Ovary (tissue), 9 donors: ENCODE results near the gene PKN3. TPM values are rescaled to one million over a fixed set of nuclear protein-coding genes. Genes with fewer than 3 reads are reported as not detected.

ENCODE experiments used
- DNase-seq, 5 donors: peaks; one replicate each; pipeline ENCODE4 v3.0.0-alpha.2; 2019 to 2020
- H3K27ac ChIP-seq, 2 donors: fragments of 200-600 bp; one replicate each; pipeline versions ENCODE4 v1.5.1 to v1.8.0; 2019 to 2022
- H3K27me3 ChIP-seq: fragments of 200-600 bp; one replicate; pipeline ENCODE4 v1.8.0; 2022
- H3K36me3 ChIP-seq: fragments of 200-600 bp; sonication (generic); one replicate; pipeline ENCODE4 v1.5.1; 2019
- H3K4me1 ChIP-seq: one replicate; pipeline ENCODE4 v1.8.1; 2013; ENCODE audit warnings: mild to moderate bottlenecking, moderate library complexity; ENCODE audit not compliant: insufficient read depth
- H3K4me3 ChIP-seq: fragments of 200-600 bp; sonication (generic); one replicate; pipeline ENCODE4 v1.5.1; 2017
- H3K9me3 ChIP-seq, 2 donors: fragments of 200-600 bp in 1 of 2; sonication (generic) in 1 of 2; one replicate each; pipeline versions ENCODE4 v1.5.1 to v1.8.1; 2013 to 2019; ENCODE audit warnings: mild to moderate bottlenecking in 1 of 2, moderate library complexity in 1 of 2
- EP300 ChIP-seq: sonication (generic); formaldehyde crosslinking; IDR thresholded peaks from one replicate; pipeline ENCODE4 v1.6.1; 2017; ENCODE audit warnings: antibody characterized with exemption
- POLR2A ChIP-seq: fragments of 450-650 bp; IDR thresholded peaks from one replicate; pipeline ENCODE4 v1.6.1; 2017; ENCODE audit warnings: antibody characterized with exemption, mild to moderate bottlenecking, moderate library complexity
- WGBS, 3 donors: extraction: QIAGEN DNeasy Blood & Tissue Kit in 1 of 3; methylation state at CpG; one replicate each; pipeline versions ENCODE4 v1.1.5 to v1.1.7; 2013 to 2017; 5-methylcytosine and 5-hydroxymethylcytosine counted together
- intact Hi-C, 4 donors: fragments of 100-400 bp; cut with DNase I; formaldehyde crosslinking; loops; one replicate each; pipeline versions ENCODE4 v1.11.0 to v1.15.1; 2022 to 2023
- polyA plus RNA-seq, 2 donors: library from polyadenylated mRNA; stranded (reverse); fragments of 200-250 nt in 1 of 2; fragments of 350-450 nt in 1 of 2; fragmentation: Illumina TruSeq in 1 of 2; extraction: RNeasy Lipid Tissue Mini Kit (QIAGEN cat#74804) in 1 of 2; gene quantifications; one replicate each; pipeline ENCODE4 v1.2.3, GENCODE V29; 2013 to 2014
- total RNA-seq, 7 donors: library from RNA; depleted of rRNA in 2 of 7; stranded (reverse); fragments of >200 nt in 2 of 7; fragmentation: NEBNext Ultra II Directional in 3 of 7; extraction: Animal tissue kit (Norgen Biotek cat#: 25700) in 3 of 7; gene quantifications; one replicate each; pipeline versions ENCODE4 v1.1.0 to v1.2.4, GENCODE V29; 2016 to 2023
- TF ChIP-seq, protein P1 (sequence below), 3 donors: fragments of 450-650 bp in 2 of 3; fragments of 200-600 bp in 1 of 3; IDR thresholded peaks; one replicate each; pipeline versions ENCODE4 v1.5.1 to v1.8.0; 2016 to 2022; ENCODE audit warnings: antibody characterized with exemption in 3 of 3, mild to moderate bottlenecking in 1 of 3
- donor health status: DM: no; HTN: no; CAD: no; lungs with moderate emphysema.
- donor health status: DM: no; HTN: no; CAD: no.
- donor health status: Bipolar disorder and iron deficiency.
- donor health status: DM: yes; HTN: yes; CAD: no.
- donor health status: DM: no; HTN: no; CAD: no.
- donor health status: DM: yes; HTN: yes; CAD: no.

Gene PKN3
- total and polyA plus RNA-seq, 9 donors, result 1.3 to 7.6 (median 4.2) TPM

DNA sequence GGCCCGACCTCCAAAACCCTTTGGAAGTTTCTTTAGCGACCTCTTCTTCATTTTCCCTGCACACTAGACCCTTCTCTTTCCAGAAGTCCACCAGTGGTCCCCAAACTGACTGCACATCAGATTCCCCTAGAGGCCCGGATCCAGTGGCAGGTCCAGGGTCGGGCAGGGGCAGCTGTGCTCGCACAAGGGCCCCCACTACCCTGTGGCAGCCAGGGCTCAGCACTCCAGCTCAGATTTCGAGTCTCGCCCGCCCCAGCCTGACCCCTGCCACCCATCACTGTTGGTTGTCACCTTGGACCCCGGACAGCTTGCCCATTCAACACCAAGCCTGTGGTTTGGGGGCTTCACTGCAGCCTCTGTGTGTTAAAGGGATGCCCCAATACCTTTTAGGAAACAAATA lies 29.4 kb downstream of the PKN3 start:
- whole genome bisulfite sequencing, 3 donors, result 81 to 83% (median 81%) methylated on average over 9 of the region's 9 CpGs
- no peak for DNase-seq
- intact Hi-C loops, result loop anchor here in 1 of 4 donors (10.0 kb wide), 1 partner anchor 193 kb away; the partner anchor contains the start of gene PHYHD1
- Histone ChIP-seq H3K27me3 (no peaks in the 10 kb centered on the region), H3K9me3 (no peaks in the 10 kb centered on the region), H3K27ac (no peak overlapping the region), H3K4me3 (no peak overlapping the region), H3K36me3 (no peaks in the 10 kb centered on the region), H3K4me1 (no peaks in the 10 kb centered on the region)
- TF ChIP-seq, protein P1, sequence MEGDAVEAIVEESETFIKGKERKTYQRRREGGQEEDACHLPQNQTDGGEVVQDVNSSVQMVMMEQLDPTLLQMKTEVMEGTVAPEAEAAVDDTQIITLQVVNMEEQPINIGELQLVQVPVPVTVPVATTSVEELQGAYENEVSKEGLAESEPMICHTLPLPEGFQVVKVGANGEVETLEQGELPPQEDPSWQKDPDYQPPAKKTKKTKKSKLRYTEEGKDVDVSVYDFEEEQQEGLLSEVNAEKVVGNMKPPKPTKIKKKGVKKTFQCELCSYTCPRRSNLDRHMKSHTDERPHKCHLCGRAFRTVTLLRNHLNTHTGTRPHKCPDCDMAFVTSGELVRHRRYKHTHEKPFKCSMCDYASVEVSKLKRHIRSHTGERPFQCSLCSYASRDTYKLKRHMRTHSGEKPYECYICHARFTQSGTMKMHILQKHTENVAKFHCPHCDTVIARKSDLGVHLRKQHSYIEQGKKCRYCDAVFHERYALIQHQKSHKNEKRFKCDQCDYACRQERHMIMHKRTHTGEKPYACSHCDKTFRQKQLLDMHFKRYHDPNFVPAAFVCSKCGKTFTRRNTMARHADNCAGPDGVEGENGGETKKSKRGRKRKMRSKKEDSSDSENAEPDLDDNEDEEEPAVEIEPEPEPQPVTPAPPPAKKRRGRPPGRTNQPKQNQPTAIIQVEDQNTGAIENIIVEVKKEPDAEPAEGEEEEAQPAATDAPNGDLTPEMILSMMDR (IDR thresholded peaks at IDR 0.05), result no peak
- TF ChIP-seq EP300, result no peak
- no peak for TF ChIP-seq POLR2A

DNA sequence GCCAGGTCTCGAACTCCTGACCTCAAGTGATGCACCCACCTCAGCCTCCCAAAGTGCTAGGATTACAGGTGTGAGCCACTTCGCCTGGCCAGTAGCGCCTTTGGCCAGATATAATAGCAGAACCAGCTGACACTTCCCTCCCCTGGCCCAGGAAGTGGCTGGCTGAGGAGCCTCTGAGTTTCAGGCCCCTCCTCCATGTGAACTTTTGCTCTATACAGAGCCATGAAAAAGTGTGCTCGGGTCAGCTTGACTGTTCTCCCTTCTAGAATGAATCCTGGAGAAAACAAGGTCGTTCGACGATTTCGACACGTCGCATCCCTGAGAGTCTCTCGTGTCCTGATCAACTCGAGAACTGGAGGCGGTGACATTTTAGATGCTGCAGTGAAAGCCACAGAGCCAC lies 30.3 kb downstream of the PKN3 start:
- no peak overlapping the region for H3K27ac ChIP-seq
- H3K36me3 ChIP-seq, result no peaks in the 10 kb centered on the region
- no peaks in the 10 kb centered on the region for H3K9me3 ChIP-seq
- TF ChIP-seq, protein P1 (IDR thresholded peaks at IDR 0.05), result no peak
- no peak for TF ChIP-seq EP300
- no peak for TF ChIP-seq POLR2A
- intact Hi-C loops, result loop anchor here in 1 of 4 donors (10.0 kb wide), 1 partner anchor 192 kb away; the partner anchor contains the start of gene PHYHD1
- DNase-seq, result no peak
- H3K4me3 ChIP-seq, result no peak overlapping the region
- no peaks in the 10 kb centered on the region for H3K27me3 ChIP-seq
- WGBS, 3 donors, result 72 to 84% (median 75%) methylated on average over 13 of the region's 13 CpGs
- no peaks in the 10 kb centered on the region for H3K4me1 ChIP-seq

DNA sequence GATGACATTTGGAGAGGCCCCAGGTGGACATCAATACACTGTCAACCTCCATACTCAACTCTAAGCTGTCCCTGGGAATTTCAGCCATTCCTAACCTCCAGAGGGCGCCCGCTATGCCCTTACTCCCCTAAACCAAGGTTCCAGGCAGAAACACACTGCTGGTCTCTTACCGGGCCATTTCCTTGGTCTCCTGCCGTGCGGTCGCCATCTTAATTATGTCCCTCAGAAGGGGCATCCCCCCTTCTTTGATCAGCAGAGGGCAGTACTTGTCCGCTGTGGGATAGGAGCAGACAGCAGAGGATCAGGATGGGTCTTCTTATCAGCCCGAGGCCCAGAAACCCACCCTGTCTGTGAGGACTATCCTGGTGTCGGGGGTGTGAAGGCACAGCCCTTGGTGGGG lies 31.0 kb downstream of the PKN3 start:
- Histone ChIP-seq H3K9me3 (no peaks in the 10 kb centered on the region), H3K27me3 (no peaks in the 10 kb centered on the region), H3K36me3 (no peaks in the 10 kb centered on the region), H3K27ac (no peak overlapping the region), H3K4me1 (no peaks in the 10 kb centered on the region), H3K4me3 (no peak overlapping the region)
- TF ChIP-seq EP300 (no peak), POLR2A (no peak)
- TF ChIP-seq, protein P1 (IDR thresholded peaks at IDR 0.05), result peak in 1 of 3 donors; percentile 20
- intact Hi-C loops, result loop anchor here in 1 of 4 donors (10.0 kb wide), 1 partner anchor 192 kb away; the partner anchor contains the start of gene PHYHD1
- peak; percentile 52 to 73 (median 54) for DNase-seq
- WGBS, 3 donors, result 32 to 46% (median 33%) methylated on average over 9 of the region's 9 CpGs

DNA sequence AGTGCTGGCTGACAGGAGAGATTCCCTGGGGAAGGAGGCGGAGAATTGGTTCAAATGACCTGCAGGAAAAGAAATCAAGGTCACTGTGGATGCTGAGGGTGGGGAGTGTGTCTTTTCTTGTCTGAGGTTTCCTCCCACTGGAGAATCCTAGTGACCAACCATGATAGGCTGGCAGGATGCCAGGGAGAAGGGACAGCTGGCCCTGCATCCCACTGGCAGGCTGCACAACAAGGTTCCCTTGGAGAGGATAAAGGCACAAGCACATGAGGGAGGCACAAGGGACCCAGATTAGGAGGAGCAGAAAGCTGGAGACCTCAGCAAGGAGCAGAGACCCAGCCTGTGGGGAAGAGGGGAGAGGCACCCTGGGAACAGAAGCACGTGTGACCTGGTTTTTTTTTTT lies 33.1 kb downstream of the PKN3 start:
- no peak for TF ChIP-seq EP300
- 56 to 65% (median 59%) methylated on average over 2 of the region's 2 CpGs for WGBS, 3 donors
- Histone ChIP-seq H3K4me1 (no peaks in the 10 kb centered on the region), H3K9me3 (no peaks in the 10 kb centered on the region), H3K27ac (no peak overlapping the region), H3K27me3 (no peaks in the 10 kb centered on the region), H3K4me3 (no peak overlapping the region), H3K36me3 (no peaks in the 10 kb centered on the region)
- no peak for DNase-seq
- intact Hi-C loops, result loop anchor here in 1 of 4 donors (10.0 kb wide), 1 partner anchor 189 kb away; the partner anchor contains the start of gene PHYHD1

DNA sequence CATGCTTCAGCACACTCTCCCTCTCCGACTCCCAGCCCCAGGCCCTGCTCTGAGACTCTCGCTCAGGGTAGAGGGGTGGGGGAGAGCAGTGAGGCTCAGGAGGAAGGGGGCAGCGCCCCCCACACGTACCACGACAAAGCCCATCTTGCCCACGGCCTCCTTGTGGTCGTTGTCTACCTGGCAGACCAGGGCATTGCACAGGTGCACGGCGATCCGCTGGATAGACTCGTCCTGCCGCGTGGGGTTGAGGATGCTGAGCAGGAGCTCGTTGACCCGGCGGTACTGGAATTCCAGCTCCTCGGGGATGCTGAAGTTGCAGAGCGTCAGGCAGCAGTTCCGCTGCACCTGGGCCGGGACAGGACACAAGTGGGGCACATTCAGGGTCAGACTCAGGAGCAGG lies 40.1 kb downstream of the PKN3 start:
- Histone ChIP-seq H3K27me3 (no peaks in the 10 kb centered on the region), H3K27ac (no peak overlapping the region), H3K4me1 (no peaks in the 10 kb centered on the region), H3K36me3 (no peaks in the 10 kb centered on the region), H3K9me3 (no peaks in the 10 kb centered on the region), H3K4me3 (no peak overlapping the region)
- no peak for TF ChIP-seq POLR2A
- TF ChIP-seq EP300, result no peak
- TF ChIP-seq, protein P1 (IDR thresholded peaks at IDR 0.05), result no peak
- intact Hi-C loops, result no loop called here
- 76 to 81% (median 81%) methylated on average over 20 of the region's 20 CpGs for WGBS, 3 donors
- DNase-seq, result no peak
